Prostate gland (tissue), 2 donors: ENCODE data around the gene LANCL2. TPM values are rescaled to one million over a fixed set of nuclear protein-coding genes. Genes with fewer than 3 reads are reported as not detected.
A peak's percentile ranks its signal among the peaks of the same experiment; 100 is the strongest.

Experiments used
- DNase-seq: peaks from one replicate; pipeline ENCODE4 v3.0.0-alpha.2; 2019; ENCODE audit warnings: low spot score
- H3K27ac ChIP-seq, 2 donors: fragments of 200-600 bp; sonication (generic); 2 replicates each; pipeline ENCODE4 v1.5.1; 2017 to 2019
- H3K27me3 ChIP-seq: fragments of 200-600 bp; sonication (generic); replicated peaks from 2 replicates; pipeline ENCODE4 v1.5.1; 2019; ENCODE audit not compliant: insufficient read depth
- H3K36me3 ChIP-seq, 2 donors: fragments of 200-600 bp; sonication (generic); 1 replicate in 1 of 2; 2 replicates in 1 of 2; pipeline versions ENCODE4 v1.5.1 to v1.8.1; 2017 to 2019
- H3K4me1 ChIP-seq: fragments of 200-600 bp; sonication (generic); replicated peaks from 2 replicates; pipeline ENCODE4 v1.5.1; 2019
- H3K4me3 ChIP-seq, 2 donors: fragments of 200-600 bp; sonication (generic); 2 replicates each; pipeline ENCODE4 v1.5.1; 2017 to 2019
- H3K9me3 ChIP-seq: fragments of 200-600 bp; sonication (generic); 2 replicates; pipeline ENCODE4 v1.5.1; 2017
- POLR2A ChIP-seq: fragments of 450-650 bp; IDR thresholded peaks from one replicate; pipeline ENCODE4 v1.6.1; 2016; ENCODE audit warnings: antibody characterized with exemption, mild to moderate bottlenecking
- POLR2AphosphoS5 ChIP-seq: sonication (generic); formaldehyde crosslinking; IDR thresholded peaks from one replicate; pipeline ENCODE4 v1.6.1; 2017; ENCODE audit warnings: antibody characterized with exemption
- WGBS: methylation state at CpG from one replicate; pipeline ENCODE4 v1.1.5; 2018; 5-methylcytosine and 5-hydroxymethylcytosine counted together
- intact Hi-C: fragments of 100-400 bp; cut with DNase I; formaldehyde crosslinking; loops from one replicate; pipeline ENCODE4 v1.14.2; 2022
- total RNA-seq, 2 donors: library from RNA; depleted of rRNA; stranded (reverse); fragments of >200 nt; gene quantifications; one replicate each; pipeline ENCODE4 v1.1.0, GENCODE V29; 2016
- TF ChIP-seq, protein P1 (sequence below), 4 experiments: fragments of 200-600 bp in 2 of 4; fragments of 450-650 bp in 2 of 4; sonication (generic) in 2 of 4; IDR thresholded peaks; 1 replicate in 3 of 4; 2 replicates in 1 of 4; pipeline ENCODE4 v1.5.1; 2016 to 2019; ENCODE audit warnings: antibody characterized with exemption in 4 of 4, mild to moderate bottlenecking in 2 of 4, moderate library complexity in 2 of 4

LANCL2 gene
- total RNA-seq, 2 donors from 2014 or later: 17.7 to 26.9 TPM

GRCh38 chr7:55439627-55440026 lies 74.5 kb downstream of the LANCL2 start:
- TF ChIP-seq POLR2AphosphoS5 (no peak), POLR2A (no peak)
- TF ChIP-seq, protein P1, sequence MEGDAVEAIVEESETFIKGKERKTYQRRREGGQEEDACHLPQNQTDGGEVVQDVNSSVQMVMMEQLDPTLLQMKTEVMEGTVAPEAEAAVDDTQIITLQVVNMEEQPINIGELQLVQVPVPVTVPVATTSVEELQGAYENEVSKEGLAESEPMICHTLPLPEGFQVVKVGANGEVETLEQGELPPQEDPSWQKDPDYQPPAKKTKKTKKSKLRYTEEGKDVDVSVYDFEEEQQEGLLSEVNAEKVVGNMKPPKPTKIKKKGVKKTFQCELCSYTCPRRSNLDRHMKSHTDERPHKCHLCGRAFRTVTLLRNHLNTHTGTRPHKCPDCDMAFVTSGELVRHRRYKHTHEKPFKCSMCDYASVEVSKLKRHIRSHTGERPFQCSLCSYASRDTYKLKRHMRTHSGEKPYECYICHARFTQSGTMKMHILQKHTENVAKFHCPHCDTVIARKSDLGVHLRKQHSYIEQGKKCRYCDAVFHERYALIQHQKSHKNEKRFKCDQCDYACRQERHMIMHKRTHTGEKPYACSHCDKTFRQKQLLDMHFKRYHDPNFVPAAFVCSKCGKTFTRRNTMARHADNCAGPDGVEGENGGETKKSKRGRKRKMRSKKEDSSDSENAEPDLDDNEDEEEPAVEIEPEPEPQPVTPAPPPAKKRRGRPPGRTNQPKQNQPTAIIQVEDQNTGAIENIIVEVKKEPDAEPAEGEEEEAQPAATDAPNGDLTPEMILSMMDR (IDR thresholded peaks at IDR 0.05): no peak

DNA sequence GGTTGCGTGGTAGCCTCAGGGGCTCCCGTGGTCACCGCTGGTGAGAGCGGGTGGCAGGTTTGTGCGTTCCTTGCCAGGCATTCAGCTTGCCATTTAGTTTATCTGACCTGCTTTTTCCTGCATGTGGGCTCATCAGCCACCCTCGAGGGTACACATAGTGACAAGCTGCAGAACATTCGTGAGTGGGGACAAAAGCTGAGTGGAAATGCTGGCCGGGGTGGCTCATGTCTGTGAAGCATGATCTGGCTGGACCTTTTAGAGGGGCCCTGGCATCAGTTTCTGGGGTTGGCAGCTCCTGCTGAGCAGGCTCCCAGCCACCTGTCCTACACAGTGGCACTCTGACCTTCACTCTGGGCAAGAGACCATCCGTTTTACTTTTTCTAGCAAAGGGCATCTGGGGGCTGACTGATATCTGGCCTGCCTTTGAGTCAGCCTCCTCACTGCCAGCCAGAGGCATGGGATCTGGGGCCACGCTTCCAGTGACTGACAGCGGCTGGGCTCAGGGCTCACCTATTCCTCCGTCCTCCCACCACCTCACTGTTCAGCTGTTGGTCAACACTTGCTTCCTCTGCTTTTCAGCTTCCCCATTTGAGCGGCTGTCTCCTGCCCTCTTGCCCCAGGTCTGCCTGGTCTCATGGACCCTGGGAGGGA lies 75.0 kb downstream of the LANCL2 start:
- no peaks in the 10 kb centered on the region for H3K4me1 ChIP-seq
- H3K9me3 ChIP-seq: no peaks in the 10 kb centered on the region
- WGBS: 76% methylated on average over 13 of the region's 13 CpGs
- DNase-seq: no peak
- intact Hi-C loops: no loop called here
- peak overlapping the region in 1 of 2 donors; percentile 5 for H3K4me3 ChIP-seq
- H3K27ac ChIP-seq: no peak overlapping the region
- no peaks in the 10 kb centered on the region for H3K27me3 ChIP-seq
- TF ChIP-seq, protein P1 (IDR thresholded peaks at IDR 0.05): no peak
- no peak for TF ChIP-seq POLR2AphosphoS5
- TF ChIP-seq POLR2A: no peak
- H3K36me3 ChIP-seq: no peaks in the 10 kb centered on the region

More at GRCh38 chr7:55439627-55440026, 74.5 kb downstream of the LANCL2 start:
- Histone ChIP-seq H3K36me3 (no peaks in the 10 kb centered on the region), H3K4me1 (no peaks in the 10 kb centered on the region), H3K27ac (peak overlapping the region in 1 of 2 donors; percentile 21), H3K4me3 (peak overlapping the region in 1 of 2 donors; percentile 5), H3K27me3 (no peaks in the 10 kb centered on the region), H3K9me3 (no peaks in the 10 kb centered on the region)
- DNase-seq: no peak
- WGBS: 27% methylated on average over 10 of the region's 10 CpGs
- intact Hi-C loops: no loop called here

- no peak overlapping the region for H3K4me3 ChIP-seq
- no peaks in the 10 kb centered on the region for H3K9me3 ChIP-seq
- H3K36me3 ChIP-seq: no peaks in the 10 kb centered on the region
- WGBS: 95% methylated on average over 5 of the region's 5 CpGs
- no peaks in the 10 kb centered on the region for H3K4me1 ChIP-seq
- no peaks in the 10 kb centered on the region for H3K27me3 ChIP-seq
- H3K27ac ChIP-seq: no peak overlapping the region
- intact Hi-C loops: no loop called here
- no peak for DNase-seq
- TF ChIP-seq, protein P1 (IDR thresholded peaks at IDR 0.05): no peak
- TF ChIP-seq POLR2AphosphoS5: no peak
- no peak for TF ChIP-seq POLR2A
Observed at GRCh38 chr7:55441002-55441401, 75.9 kb downstream of the LANCL2 start.

DNA sequence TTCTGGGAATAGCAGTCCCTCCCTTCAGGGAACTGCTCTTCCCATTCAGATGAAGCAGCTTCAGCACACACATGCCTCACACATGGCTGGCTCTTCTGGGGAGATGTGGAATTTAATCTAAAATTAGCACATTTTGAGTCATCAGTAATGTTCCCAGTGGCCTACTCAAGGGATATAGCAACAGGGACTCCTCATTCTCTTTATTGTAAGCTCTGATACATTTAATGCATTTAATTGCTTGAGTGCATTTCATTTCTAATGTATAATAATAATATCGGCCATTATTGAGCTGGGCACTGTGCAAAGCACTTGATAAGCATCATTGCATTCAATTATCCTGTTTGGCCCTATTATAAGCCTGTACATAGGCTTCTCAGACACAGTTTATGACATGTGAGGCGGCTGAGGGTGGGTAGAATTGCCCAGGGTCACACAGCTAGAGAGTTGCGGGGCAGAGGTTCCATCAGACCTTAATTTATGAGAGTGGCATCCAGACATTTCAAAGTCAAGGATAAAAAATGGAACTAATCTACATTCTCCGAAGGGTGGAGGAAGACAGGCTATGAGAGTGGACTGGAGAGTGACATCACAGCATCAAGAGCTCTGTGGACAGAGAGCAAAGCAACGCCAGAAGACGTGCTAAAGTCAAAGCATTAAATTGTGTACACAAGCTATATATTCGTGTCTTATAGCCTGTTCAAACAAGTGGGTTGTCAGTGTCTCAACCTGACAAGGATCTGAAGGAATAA lies 76.8 kb downstream of the LANCL2 start:
- WGBS: 75% methylated on average over 7 of the region's 7 CpGs
- no peak for DNase-seq
- H3K9me3 ChIP-seq: no peaks in the 10 kb centered on the region
- H3K4me1 ChIP-seq: no peaks in the 10 kb centered on the region
- no peak overlapping the region for H3K27ac ChIP-seq
- no peaks in the 10 kb centered on the region for H3K36me3 ChIP-seq
- H3K4me3 ChIP-seq: no peak overlapping the region
- intact Hi-C loops: no loop called here
- no peaks in the 10 kb centered on the region for H3K27me3 ChIP-seq
- TF ChIP-seq POLR2AphosphoS5: no peak
- TF ChIP-seq, protein P1 (IDR thresholded peaks at IDR 0.05): no peak
- TF ChIP-seq POLR2A: no peak
